ENCODE data around the gene PSMD11. TPM values are rescaled to one million over a fixed set of nuclear protein-coding genes. Genes with fewer than 3 reads are reported as not detected.

Gene PSMD11
- total and polyA plus RNA-seq, 2 of the 8 experiments (the other 6 are each of a cell fraction or from before 2014, with no cell fraction given): 68.4 to 171 TPM

DNA sequence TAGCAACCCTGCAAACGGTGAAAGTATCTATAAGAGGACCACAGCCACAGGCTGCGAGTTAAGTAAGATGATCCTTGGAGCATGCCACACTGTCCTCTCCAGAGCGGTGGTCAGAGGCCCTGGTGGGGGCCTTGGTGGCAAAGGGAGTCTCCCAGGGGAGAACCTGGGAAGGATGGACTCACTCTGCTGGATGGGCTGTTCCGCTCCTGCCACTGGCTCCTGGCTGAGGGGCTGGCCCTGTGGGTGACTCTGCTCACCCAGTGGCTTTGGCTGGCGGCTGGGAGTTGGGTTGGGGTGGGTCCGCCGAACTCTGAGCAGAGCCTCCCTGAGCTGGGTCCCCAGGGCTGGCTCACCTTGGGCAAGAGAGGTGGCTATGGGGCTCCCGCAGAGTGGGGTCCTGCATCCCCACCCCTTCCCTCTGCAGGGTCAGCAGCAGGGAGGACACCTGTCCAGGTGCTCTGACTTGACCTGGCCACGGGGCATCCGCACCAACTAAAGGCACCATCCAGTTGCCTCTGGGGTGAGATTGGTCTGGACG, 49.7 kb downstream of the PSMD11 start:
- no peak overlapping the region for H2AK5ac ChIP-seq (ENCODE audit: low read depth, low read length)
- H3K4me3 ChIP-seq (ENCODE audit: extremely low read depth in 1 of 4, insufficient read depth in 2 of 4, low read depth in 3 of 4, low read length in 4 of 4): no peak overlapping the region
- no peak overlapping the region for H3K18ac ChIP-seq (ENCODE audit: extremely low read depth, low read length)
- H2BK120ac ChIP-seq (replicated peaks; ENCODE audit: low read depth, low read length): no peak overlapping the region
- POLR2A ChIA-PET (ENCODE audit: partially characterized antibody): interaction anchor here (1.0 to 1.2 kb wide), 2 partner anchors 9 to 17 kb away, joined by 3 read pairs; no protein-coding TSS in a partner anchor
- H4K8ac ChIP-seq (ENCODE audit: extremely low read depth, insufficient read depth, low read length): no peak overlapping the region
- 91% methylated on average over 11 of the region's 11 CpGs; no CpG with 5 or more reads in 1 of the 2 experiments for WGBS, 2 experiments (ENCODE audit: extremely low coverage in 1 of 2, insufficient coverage in 1 of 2, insufficient read length in 1 of 2, insufficient replicate concordance in 2 of 2, low coverage in 1 of 2, low lambda C conversion rate in 2 of 2, missing lambda C conversion rate in 1 of 2)
- DNase-seq (ENCODE audit: low read depth in 1 of 2, low spot score in 2 of 2): no peak
- peaks cover under 1 to 11% of the 10 kb centered on the region in 2 experiments for H4K20me1 ChIP-seq (replicated peaks in 1 of 2; ENCODE audit: control insufficient read depth in 1 of 2, insufficient read depth in 2 of 2, low read length in 2 of 2)
- H2AFZ ChIP-seq (ENCODE audit: low read length): no peak overlapping the region
- H3K56ac ChIP-seq (replicated peaks; ENCODE audit: insufficient read length, low read depth, low read length): no peak overlapping the region
- H4K5ac ChIP-seq (ENCODE audit: insufficient read length, low read depth, low read length): no peak overlapping the region
- no peak overlapping the region for H3K9ac ChIP-seq (replicated peaks in 1 of 4; ENCODE audit: extremely low read depth in 1 of 4, low read depth in 3 of 4, low read length in 3 of 4)
- no peak overlapping the region for H3K4me2 ChIP-seq (ENCODE audit: insufficient read depth in 1 of 2, low read depth in 2 of 2, low read length in 2 of 2)
- no peak overlapping the region for H4K91ac ChIP-seq (replicated peaks; ENCODE audit: insufficient read length, low read length)
- H2BK15ac ChIP-seq (ENCODE audit: low read length): no peak overlapping the region
- H3K79me2 ChIP-seq (ENCODE audit: control insufficient read depth in 1 of 2, insufficient read depth in 2 of 2, low read length in 2 of 2): peaks cover 0 to 15% of the 10 kb centered on the region in 2 experiments; a peak in 2 of 4 replicates
- H3K23ac ChIP-seq (ENCODE audit: insufficient read length): no peak overlapping the region
- H3K27ac ChIP-seq (ENCODE audit: low read depth, low read length): no peak overlapping the region
- H3K23me2 ChIP-seq (ENCODE audit: low read depth, low read length): no peaks in the 10 kb centered on the region
- no peak overlapping the region for H3K14ac ChIP-seq (ENCODE audit: insufficient read length)
- H3K4ac ChIP-seq (replicated peaks; ENCODE audit: insufficient read length, low read depth, low read length): no peak overlapping the region
- H3K79me1 ChIP-seq (ENCODE audit: low read depth, low read length): peaks cover 7% of the 10 kb centered on the region; the same call in 1 of the 2 replicates
- no peak overlapping the region for H2BK12ac ChIP-seq (ENCODE audit: low read depth, low read length)
- H3K27me3 ChIP-seq (replicated peaks in 1 of 4; ENCODE audit: control insufficient read depth in 3 of 4, extremely low read depth in 1 of 4, insufficient read depth in 3 of 4, low read length in 3 of 4): no peaks in the 10 kb centered on the region
- no peak overlapping the region for H2BK5ac ChIP-seq (ENCODE audit: low read depth, low read length)
- peaks cover 0 to 10% (median 4%) of the 10 kb centered on the region in 4 experiments; a peak in 3 of 8 replicates for H3K36me3 ChIP-seq (ENCODE audit: control insufficient read depth in 2 of 4, insufficient read depth in 4 of 4, low read length in 3 of 4)
- H2BK20ac ChIP-seq (ENCODE audit: low read length): no peak overlapping the region
- CTCF ChIA-PET (ENCODE audit: partially characterized antibody): interaction anchor here (0.9 to 1.4 kb wide), 2 partner anchors 10 to 72 kb away, joined by 3 to 4 read pairs; no protein-coding TSS in a partner anchor
- H3K4me1 ChIP-seq (replicated peaks in 1 of 4; ENCODE audit: control insufficient read depth in 3 of 4, insufficient read depth in 4 of 4, low read length in 3 of 4): peaks cover 0 to 19% (median 11%) of the 10 kb centered on the region in 4 experiments; a peak in 6 of 7 replicates
- FAIRE-seq: no peak
- no peaks in the 10 kb centered on the region for H3K9me3 ChIP-seq (ENCODE audit: insufficient read depth in 2 of 2, low read depth in 1 of 2, low read length in 1 of 2)
- TF ChIP-seq EP300 (IDR thresholded peaks at IDR 0.05; ENCODE audit: borderline replicate concordance in 1 of 2, low read depth in 2 of 2, low read length in 2 of 2) (no peak), GABPA (IDR thresholded peaks at IDR 0.05; ENCODE audit: borderline replicate concordance, insufficient read depth, low read length) (no peak), RBBP5 (IDR thresholded peaks at IDR 0.05; ENCODE audit: borderline replicate concordance, low read depth, low read length) (no peak), PHF8 (conservative IDR thresholded peaks at IDR 0.05; ENCODE audit: low read depth, low read length) (no peak), SAP30 (IDR thresholded peaks at IDR 0.05; ENCODE audit: insufficient read depth, insufficient replicate concordance, low read length) (no peak), ATF3 (IDR thresholded peaks at IDR 0.05; ENCODE audit: insufficient read depth, low read depth, low read length) (no peak), TAF1 (IDR thresholded peaks at IDR 0.05; ENCODE audit: low read depth, low read length) (no peak)
- TF ChIP-seq, protein P1, sequence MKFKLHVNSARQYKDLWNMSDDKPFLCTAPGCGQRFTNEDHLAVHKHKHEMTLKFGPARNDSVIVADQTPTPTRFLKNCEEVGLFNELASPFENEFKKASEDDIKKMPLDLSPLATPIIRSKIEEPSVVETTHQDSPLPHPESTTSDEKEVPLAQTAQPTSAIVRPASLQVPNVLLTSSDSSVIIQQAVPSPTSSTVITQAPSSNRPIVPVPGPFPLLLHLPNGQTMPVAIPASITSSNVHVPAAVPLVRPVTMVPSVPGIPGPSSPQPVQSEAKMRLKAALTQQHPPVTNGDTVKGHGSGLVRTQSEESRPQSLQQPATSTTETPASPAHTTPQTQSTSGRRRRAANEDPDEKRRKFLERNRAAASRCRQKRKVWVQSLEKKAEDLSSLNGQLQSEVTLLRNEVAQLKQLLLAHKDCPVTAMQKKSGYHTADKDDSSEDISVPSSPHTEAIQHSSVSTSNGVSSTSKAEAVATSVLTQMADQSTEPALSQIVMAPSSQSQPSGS (IDR thresholded peaks at IDR 0.05; ENCODE audit: low read length): no peak
- TF ChIP-seq, protein P2, sequence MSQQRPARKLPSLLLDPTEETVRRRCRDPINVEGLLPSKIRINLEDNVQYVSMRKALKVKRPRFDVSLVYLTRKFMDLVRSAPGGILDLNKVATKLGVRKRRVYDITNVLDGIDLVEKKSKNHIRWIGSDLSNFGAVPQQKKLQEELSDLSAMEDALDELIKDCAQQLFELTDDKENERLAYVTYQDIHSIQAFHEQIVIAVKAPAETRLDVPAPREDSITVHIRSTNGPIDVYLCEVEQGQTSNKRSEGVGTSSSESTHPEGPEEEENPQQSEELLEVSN (IDR thresholded peaks at IDR 0.05): no peak
